ENCODE measurements around the gene PNMA1. TPM values are rescaled to one million over a fixed set of nuclear protein-coding genes. Genes with fewer than 3 reads are reported as not detected.

Gene PNMA1
- total and polyA plus RNA-seq, 2 of the 13 experiments (the other 11 are each of a cell fraction or from before 2014, with no cell fraction given) = 7.0 to 8.3 TPM

- DNase-seq (ENCODE audit: low spot score) = no peak
- H3K4me1 ChIP-seq (ENCODE audit: insufficient read depth, low read length) = peaks cover 26% of the 10 kb centered on the region
- no peak for ATAC-seq
- no peaks in the 10 kb centered on the region for H3K79me2 ChIP-seq (ENCODE audit: insufficient read depth, low read length)
- ChIA-PET POLR2A (interaction anchor here (0.6 to 1.1 kb wide), 2 partner anchors 11 to 245 kb away, joined by 3 read pairs; partner anchors contain the start of gene PNMA1), CTCF (ENCODE audit: low intra/inter-chr PET ratio, low total read pairs) (no interaction called here)
- H3K4me3 ChIP-seq (replicated peaks in 1 of 3; ENCODE audit: insufficient read depth in 1 of 3, low read depth in 2 of 3, low read length in 3 of 3) = no peak overlapping the region
- in situ Hi-C loops (cut with HindIII; ENCODE audit: extremely low pct_ligation_motif_present, low pct_unique_long_range_greater_than_20kb) (loop anchor here (5.0 to 25.0 kb wide), 2 partner anchors 102 to 312 kb away; no protein-coding TSS in a partner anchor), intact Hi-C loops (cut with micrococcal nuclease; ENCODE audit: unreplicated experiment) (no loop called here)
- H3K36me3 ChIP-seq (replicated peaks in 1 of 2; ENCODE audit: control insufficient read depth in 1 of 2, insufficient read depth in 2 of 2, low read length in 2 of 2) = peaks cover 46 to 92% of the 10 kb centered on the region in 2 experiments
- no peak overlapping the region for H3K27ac ChIP-seq (ENCODE audit: extremely low read length, insufficient read depth, low read length)
- H4K20me1 ChIP-seq (ENCODE audit: insufficient read depth, low read length) = peaks cover 3% of the 10 kb centered on the region; the same call in 1 of the 2 replicates
- H3K9me3 ChIP-seq (ENCODE audit: low read length) = no peaks in the 10 kb centered on the region
- H3K9ac ChIP-seq (ENCODE audit: insufficient read depth, low read depth, low read length) = no peak overlapping the region
- FAIRE-seq = no peak
- no peaks in the 10 kb centered on the region for H3K27me3 ChIP-seq (ENCODE audit: control insufficient read depth in 1 of 2, insufficient read depth in 2 of 2, low read length in 2 of 2)
- H3K4me2 ChIP-seq (ENCODE audit: low read depth, low read length) = no peak overlapping the region
- 94% methylated on average over 8 of the region's 8 CpGs for WGBS (ENCODE audit: low lambda C conversion rate)
- no TSS peak for BruUV-seq (replicated peaks)
- H2AFZ ChIP-seq (ENCODE audit: low read length) = no peak overlapping the region
- TF ChIP-seq ZBTB49 (CRISPR knock-in tag; IDR thresholded peaks at IDR 0.05; ENCODE audit: borderline replicate concordance) (no peak), ZNF639 (CRISPR knock-in tag; conservative IDR thresholded peaks at IDR 0.05) (no peak), GMEB2 (CRISPR knock-in tag; IDR thresholded peaks at IDR 0.05; ENCODE audit: low read depth) (no peak), ZNF556 (CRISPR knock-in tag; IDR thresholded peaks at IDR 0.05; ENCODE audit: borderline replicate concordance) (no peak), HIVEP1 (CRISPR knock-in tag; IDR thresholded peaks at IDR 0.05) (no peak), ELF1 (CRISPR knock-in tag; IDR thresholded peaks at IDR 0.05) (no peak), E2F2 (CRISPR knock-in tag; IDR thresholded peaks at IDR 0.05; ENCODE audit: borderline replicate concordance) (no peak), ZSCAN25 (CRISPR knock-in tag; IDR thresholded peaks at IDR 0.05) (no peak), ZNF605 (CRISPR knock-in tag; IDR thresholded peaks at IDR 0.05) (no peak), ZXDC (CRISPR knock-in tag; IDR thresholded peaks at IDR 0.05) (no peak), SALL2 (CRISPR knock-in tag; IDR thresholded peaks at IDR 0.05) (no peak), ZNF703 (CRISPR knock-in tag; IDR thresholded peaks at IDR 0.05; ENCODE audit: borderline replicate concordance) (no peak), ZMYM3 (CRISPR knock-in tag; IDR thresholded peaks at IDR 0.05) (no peak)
Measured at GRCh38 chr14:73725116-73726024, 11.2 kb upstream of the PNMA1 start.

Measured in HepG2 (cell line).